ENCODE measurements around the gene ZKSCAN3.

ZKSCAN3 gene

GRCh38 chr6:28413681-28414080, 63.9 kb downstream of the ZKSCAN3 start:
- no peak for TF ChIP-seq CTCF (IDR thresholded peaks at IDR 0.05; ENCODE audit: control insufficient read depth, insufficient read depth, low read depth, low read length, missing control alignments)
- H3K4me3 ChIP-seq (ENCODE audit: control insufficient read depth, low read depth, low read length), result no peak overlapping the region
- no peak for DNase-seq (ENCODE audit: low read depth)

Measured in AG09309 (cell line).